ENCODE results near the gene CD6. TPM values are rescaled to one million over a fixed set of nuclear protein-coding genes. Genes with fewer than 3 reads are reported as not detected.

The CD6 gene
- total and polyA plus RNA-seq, 10 donors = 10.9 to 47.6 (median 21.2) TPM

- H3K36me3 ChIP-seq = peaks cover 0 to 21% (median 11%) of the 10 kb centered on the region in 6 donors
- intact Hi-C loops (cut with DNase I; ENCODE audit: low total_unique reads) = no loop called here
- peak; percentile 69 for DNase-seq
- peaks cover 0 to 56% (median 27%) of the 10 kb centered on the region in 6 donors for H3K4me1 ChIP-seq
- H3K27ac ChIP-seq = peak overlapping the region in 5 of 8 donors; percentile 52 to 78 (median 76)
- 61 to 73% (median 67%) methylated on average over 5 of the region's 5 CpGs for WGBS, 5 donors
- no peaks in the 10 kb centered on the region for H3K9me3 ChIP-seq
- H3K27me3 ChIP-seq (replicated peaks in 1 of 7) = no peaks in the 10 kb centered on the region
- TF ChIP-seq POLR2AphosphoS5 (IDR thresholded peaks at IDR 0.05) = peak in 2 of 3 donors; percentile 37 to 38
- peak in 1 of 3 donors; percentile 6 for TF ChIP-seq POLR2A (IDR thresholded peaks at IDR 0.05)
- TF ChIP-seq CTCF (IDR thresholded peaks at IDR 0.05 in 8 of 11, conservative IDR thresholded peaks at IDR 0.05 in 3 of 11) = no peak
- peak overlapping the region in 1 of 8 donors; percentile 4 for H3K4me3 ChIP-seq
Measured at GRCh38 chr11:60932605-60933356, 38.7 kb upstream of the CD6 start.

GRCh38 chr11:60933416-60934123 lies 37.9 kb upstream of the CD6 start:
- TF ChIP-seq POLR2AphosphoS5 (IDR thresholded peaks at IDR 0.05) = peak; percentile 51 to 76 (median 57)
- TF ChIP-seq POLR2A (IDR thresholded peaks at IDR 0.05) = no peak
- no peaks in the 10 kb centered on the region for H3K27me3 ChIP-seq (replicated peaks in 1 of 7)
- H3K9me3 ChIP-seq = no peaks in the 10 kb centered on the region
- peaks cover 0 to 29% (median 18%) of the 10 kb centered on the region in 6 donors for H3K36me3 ChIP-seq
- intact Hi-C loops (cut with DNase I; ENCODE audit: low total_unique reads) = no loop called here
- peak; percentile 79 for DNase-seq
- H3K4me1 ChIP-seq = peaks cover 0 to 59% (median 28%) of the 10 kb centered on the region in 6 donors
- peak overlapping the region in 5 of 8 donors; percentile 19 to 78 (median 76) for H3K27ac ChIP-seq
- no peak overlapping the region for H3K4me3 ChIP-seq
- WGBS, 5 donors = 86 to 94% (median 91%) methylated on average over 23 to 37 of the region's 37 CpGs

- WGBS, 5 donors = 86 to 93% (median 93%) methylated on average over 42 to 57 of the region's 57 CpGs
- H3K36me3 ChIP-seq = peaks cover 0 to 36% (median 25%) of the 10 kb centered on the region in 6 donors
- peaks cover 0 to 59% (median 28%) of the 10 kb centered on the region in 6 donors for H3K4me1 ChIP-seq
- DNase-seq = peak; percentile 85
- TF ChIP-seq POLR2AphosphoS5 (IDR thresholded peaks at IDR 0.05) = peak; percentile 3 to 73 (median 53)
- no peak for TF ChIP-seq CTCF (IDR thresholded peaks at IDR 0.05 in 8 of 11, conservative IDR thresholded peaks at IDR 0.05 in 3 of 11)
- no peaks in the 10 kb centered on the region for H3K9me3 ChIP-seq
- peak overlapping the region in 2 of 8 donors; percentile 76 to 78 for H3K27ac ChIP-seq
- no peak overlapping the region for H3K4me3 ChIP-seq
- no peaks in the 10 kb centered on the region for H3K27me3 ChIP-seq (replicated peaks in 1 of 7)
- intact Hi-C loops (cut with DNase I; ENCODE audit: low total_unique reads) = no loop called here
Measured at GRCh38 chr11:60934124-60934789, 37.2 kb upstream of the CD6 start.

- no peak overlapping the region for H3K4me3 ChIP-seq
- peak overlapping the region in 3 of 8 donors; percentile 21 to 56 (median 32) for H3K27ac ChIP-seq
- intact Hi-C loops (cut with DNase I; ENCODE audit: low total_unique reads) = no loop called here
- no peaks in the 10 kb centered on the region for H3K9me3 ChIP-seq
- H3K4me1 ChIP-seq = peaks cover 0 to 59% (median 28%) of the 10 kb centered on the region in 6 donors
- 74 to 88% (median 80%) methylated on average over 15 to 21 of the region's 21 CpGs for WGBS, 5 donors
- no peaks in the 10 kb centered on the region for H3K27me3 ChIP-seq (replicated peaks in 1 of 7)
- H3K36me3 ChIP-seq = peaks cover 0 to 43% (median 31%) of the 10 kb centered on the region in 6 donors
- DNase-seq = peak; percentile 80
- TF ChIP-seq POLR2A (IDR thresholded peaks at IDR 0.05) = no peak
- TF ChIP-seq CTCF (IDR thresholded peaks at IDR 0.05 in 8 of 11, conservative IDR thresholded peaks at IDR 0.05 in 3 of 11) = no peak
- TF ChIP-seq POLR2AphosphoS5 (IDR thresholded peaks at IDR 0.05) = peak; percentile 1 to 52 (median 44)
Measured at GRCh38 chr11:60934790-60935605, 36.5 kb upstream of the CD6 start.
